Measurements from ENCODE around the gene CLIC6. TPM values are rescaled to one million over a fixed set of nuclear protein-coding genes. Genes with fewer than 3 reads are reported as not detected.

Gene CLIC6
- total and polyA plus RNA-seq, 8 donors = 1.0 to 13.2 (median 2.1) TPM

GRCh38 chr21:34692458-34693020, 23.7 kb downstream of the CLIC6 start:
- Histone ChIP-seq H3K27ac (no peak overlapping the region), H3K36me3 (no peaks in the 10 kb centered on the region), H3K27me3 (no peaks in the 10 kb centered on the region), H3K4me1 (peaks cover 0 to 5% (median 0%) of the 10 kb centered on the region in 3 donors), H3K4me3 (no peak overlapping the region), H3K9me3 (no peaks in the 10 kb centered on the region)
- intact Hi-C loops (cut with DNase I) = no loop called here
- DNase-seq (no peak), ATAC-seq (no peak), FAIRE-seq (no peak)
- 51 to 61% methylated on average over 2 of the region's 2 CpGs for WGBS, 2 donors
- TF ChIP-seq CTCF (IDR thresholded peaks at IDR 0.05) = no peak

- peaks cover 0 to 5% (median 0%) of the 10 kb centered on the region in 3 donors for H3K4me1 ChIP-seq
- WGBS, 2 donors = 43 to 49% methylated on average over 6 of the region's 6 CpGs
- intact Hi-C loops (cut with DNase I) = no loop called here
- peak; percentile 70 to 84 (median 76) for TF ChIP-seq CTCF (IDR thresholded peaks at IDR 0.05)
- DNase-seq (peak in 3 of 6 donors; percentile 23 to 46 (median 45)), FAIRE-seq (no peak), ATAC-seq (peak; percentile 43 to 82 (median 72))
- H3K27ac ChIP-seq = no peak overlapping the region
- no peaks in the 10 kb centered on the region for H3K9me3 ChIP-seq
- no peaks in the 10 kb centered on the region for H3K36me3 ChIP-seq
- no peaks in the 10 kb centered on the region for H3K27me3 ChIP-seq
- no peak overlapping the region for H3K4me3 ChIP-seq
Measured at GRCh38 chr21:34693192-34693810, 24.5 kb downstream of the CLIC6 start.

GRCh38 chr21:34695434-34695833, 26.6 kb downstream of the CLIC6 start:
- Histone ChIP-seq H3K27ac (no peak overlapping the region), H3K4me3 (no peak overlapping the region), H3K4me1 (peaks cover 0 to 5% (median 0%) of the 10 kb centered on the region in 3 donors), H3K27me3 (no peaks in the 10 kb centered on the region), H3K36me3 (no peaks in the 10 kb centered on the region), H3K9me3 (no peaks in the 10 kb centered on the region)
- ATAC-seq (peak in 1 of 4 donors; percentile 21), DNase-seq (no peak), FAIRE-seq (no peak)
- WGBS, 2 donors = 44 to 57% methylated on average over 2 of the region's 2 CpGs
- intact Hi-C loops (cut with DNase I) = no loop called here
- TF ChIP-seq CTCF (IDR thresholded peaks at IDR 0.05) = no peak

GRCh38 chr21:34696121-34696520, 27.3 kb downstream of the CLIC6 start:
- WGBS, 2 donors = 76 to 88% methylated on average over 1 of the region's 1 CpG
- Histone ChIP-seq H3K9me3 (no peaks in the 10 kb centered on the region), H3K27me3 (no peaks in the 10 kb centered on the region), H3K4me3 (no peak overlapping the region), H3K36me3 (no peaks in the 10 kb centered on the region), H3K27ac (no peak overlapping the region), H3K4me1 (no peaks in the 10 kb centered on the region)
- TF ChIP-seq CTCF (IDR thresholded peaks at IDR 0.05) = no peak
- intact Hi-C loops (cut with DNase I) = no loop called here
- no peak for DNase-seq
- FAIRE-seq = no peak
- no peak for ATAC-seq

GRCh38 chr21:34697826-34698225, 29.0 kb downstream of the CLIC6 start:
- Histone ChIP-seq H3K9me3 (no peaks in the 10 kb centered on the region), H3K4me1 (no peaks in the 10 kb centered on the region), H3K27me3 (no peaks in the 10 kb centered on the region), H3K4me3 (no peak overlapping the region), H3K27ac (no peak overlapping the region), H3K36me3 (no peaks in the 10 kb centered on the region)
- 92 to 95% methylated on average over 3 of the region's 3 CpGs for WGBS, 2 donors
- ATAC-seq (no peak), DNase-seq (no peak), FAIRE-seq (no peak)
- intact Hi-C loops (cut with DNase I) = no loop called here
- no peak for TF ChIP-seq CTCF (IDR thresholded peaks at IDR 0.05)
